Superior temporal gyrus (tissue), 1 donor: Measurements from ENCODE around the gene DNAJB9.
"Not testable (repeated sequence)": the region's sequence is repeated elsewhere in the genome, so short reads cannot be mapped to it uniquely, and the experiment has no call there.

Source experiments
- DNase-seq: peaks from one replicate; pipeline ENCODE4 v3.0.0-alpha.2; 2016; ENCODE audit errors: extremely low spot score

The DNAJB9 gene

GRCh38 chr7:108569381-108570145 is at the start of gene DNAJB9, which contains the start of gene THAP5:
Gene DNAJB9, plus strand, starts transcription at chr7:108569874. Its CDS starts 1,853 bp downstream, at chr7:108571727.
Gene THAP5, minus strand, starts transcription at chr7:108569706. Its CDS starts 137 bp downstream, at chr7:108569569.
- DNase-seq, result peak; percentile 100

GRCh38 chr7:108522780-108523179 is 46.9 kb upstream of the DNAJB9 start:
- no peak for DNase-seq

- peak; percentile 41 for DNase-seq
These were observed 44.2 kb upstream of the DNAJB9 start for GRCh38 chr7:108525327-108525984.

- peak; percentile 99 for DNase-seq
These were observed 43.5 kb upstream of the DNAJB9 start, which contains the start of gene PNPLA8 for GRCh38 chr7:108525985-108526767. Gene PNPLA8, minus strand, starts transcription at chr7:108526135. Its CDS starts 10,644 bp downstream, at chr7:108515491.

DNA sequence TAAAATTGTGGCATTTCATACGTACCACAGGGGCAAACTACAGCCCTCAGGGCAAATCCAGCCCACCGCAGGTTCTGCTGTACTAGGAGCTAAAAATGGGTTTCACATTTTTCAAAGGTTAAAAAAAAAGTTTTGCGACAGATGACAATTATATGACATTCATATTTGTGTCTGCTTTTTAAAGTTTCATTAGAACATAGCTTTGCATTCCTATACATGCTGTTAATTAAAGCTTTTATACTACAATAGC is 43.0 kb upstream of the DNAJB9 start:
- no peak for DNase-seq

DNA sequence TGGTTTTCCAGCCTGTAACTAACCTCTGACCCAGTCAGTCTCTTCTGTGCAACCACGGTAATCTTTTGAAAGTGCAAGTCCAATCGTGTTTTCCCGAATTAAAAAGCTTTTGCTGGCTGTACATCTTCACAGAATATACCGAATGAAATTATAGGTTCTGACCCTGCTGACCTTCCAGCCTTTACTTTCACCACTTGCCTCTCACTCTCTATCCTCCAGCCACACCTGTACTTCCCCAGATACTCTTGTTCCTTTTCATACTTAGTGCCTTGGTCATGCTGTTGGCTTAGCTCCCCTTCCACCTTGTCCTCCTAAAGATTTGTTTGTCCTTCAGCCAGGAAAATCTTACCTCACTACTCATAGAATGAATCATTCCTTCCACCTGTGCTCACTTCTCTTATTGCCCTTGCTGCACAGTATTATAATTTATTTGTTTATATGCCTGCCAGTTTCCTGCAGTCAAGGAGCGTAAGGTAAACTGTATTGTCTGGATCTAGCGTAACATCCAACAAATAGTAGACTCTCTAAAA is 41.4 kb upstream of the DNAJB9 start:
- no peak for DNase-seq

DNA sequence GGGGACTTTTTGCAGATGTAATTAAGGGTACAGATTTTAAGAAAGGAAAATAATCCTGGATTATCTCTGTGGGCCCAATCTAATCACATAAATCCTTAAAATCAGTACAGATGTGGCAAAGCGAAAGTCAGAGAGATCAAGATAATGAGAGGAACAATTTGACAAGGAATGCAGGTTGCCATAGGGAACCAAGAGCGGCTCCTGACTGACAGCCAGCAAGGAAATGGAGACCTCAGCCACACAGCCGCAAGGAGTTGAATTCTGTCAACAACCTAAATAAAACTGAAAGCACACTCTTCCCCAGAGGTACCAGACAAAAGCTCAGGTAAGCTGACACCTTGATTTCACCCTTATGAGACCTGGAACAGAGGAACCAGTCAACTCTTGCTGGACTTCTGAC is 40.3 kb upstream of the DNAJB9 start:
- DNase-seq, result no peak

GRCh38 chr7:108533712-108534111 is 36.0 kb upstream of the DNAJB9 start:
- no peak for DNase-seq

GRCh38 chr7:108535257-108535656 is 34.4 kb upstream of the DNAJB9 start:
- no peak for DNase-seq

GRCh38 chr7:108535744-108536143 is 33.9 kb upstream of the DNAJB9 start:
- no peak for DNase-seq

GRCh38 chr7:108537229-108537628 is 32.4 kb upstream of the DNAJB9 start:
- DNase-seq, result no peak

DNA sequence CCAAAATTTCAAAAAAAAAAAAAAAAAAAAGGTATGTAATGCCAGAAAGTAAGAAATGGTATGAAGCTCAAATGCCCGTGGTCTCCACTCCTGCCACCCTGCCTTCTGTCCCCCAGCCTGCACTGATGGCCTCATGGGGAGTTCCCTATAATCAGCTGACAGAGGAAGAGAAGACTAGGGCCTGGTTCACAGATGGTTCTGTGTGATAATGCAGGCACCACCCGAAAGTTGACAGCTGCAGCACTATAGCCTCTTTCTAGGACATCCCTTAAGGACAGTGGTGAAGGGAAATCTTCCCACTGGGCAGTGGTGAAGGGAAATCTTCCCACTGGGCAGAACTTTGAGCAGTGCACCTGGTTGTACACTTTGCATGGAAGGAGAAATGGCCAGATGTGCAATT is 31.4 kb upstream of the DNAJB9 start:
- DNase-seq, result not testable (repeated sequence)

- DNase-seq, result not testable (repeated sequence)
These were observed 31.0 kb upstream of the DNAJB9 start for GRCh38 chr7:108538685-108539084.

- no peak for DNase-seq
These were observed 28.2 kb upstream of the DNAJB9 start for GRCh38 chr7:108541478-108541877.

GRCh38 chr7:108548141-108548896 is 21.4 kb upstream of the DNAJB9 start:
- DNase-seq, result not testable (repeated sequence)

- DNase-seq, result not testable (repeated sequence)
These were observed 13.0 kb upstream of the DNAJB9 start for GRCh38 chr7:108556665-108557064.

DNA sequence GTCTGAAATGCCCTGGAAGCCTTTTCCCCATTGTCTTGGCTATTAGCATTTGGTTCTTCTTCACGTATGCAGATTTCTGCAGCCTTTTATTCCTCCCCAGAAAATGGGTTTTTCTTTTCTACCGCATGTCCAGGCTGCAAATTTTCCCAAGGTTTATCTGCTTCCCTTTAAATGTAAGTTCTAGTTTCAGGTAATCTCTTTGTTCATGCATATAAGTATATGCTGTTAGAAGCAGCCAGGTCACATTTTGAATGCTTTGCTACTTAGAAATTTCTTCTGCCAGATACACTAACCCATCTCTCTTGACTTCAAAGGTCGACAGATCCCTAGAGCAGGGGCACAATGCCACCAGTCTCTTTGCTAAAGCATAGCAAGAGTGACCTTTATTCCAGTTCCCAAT is 12.5 kb upstream of the DNAJB9 start:
- no peak for DNase-seq

DNA sequence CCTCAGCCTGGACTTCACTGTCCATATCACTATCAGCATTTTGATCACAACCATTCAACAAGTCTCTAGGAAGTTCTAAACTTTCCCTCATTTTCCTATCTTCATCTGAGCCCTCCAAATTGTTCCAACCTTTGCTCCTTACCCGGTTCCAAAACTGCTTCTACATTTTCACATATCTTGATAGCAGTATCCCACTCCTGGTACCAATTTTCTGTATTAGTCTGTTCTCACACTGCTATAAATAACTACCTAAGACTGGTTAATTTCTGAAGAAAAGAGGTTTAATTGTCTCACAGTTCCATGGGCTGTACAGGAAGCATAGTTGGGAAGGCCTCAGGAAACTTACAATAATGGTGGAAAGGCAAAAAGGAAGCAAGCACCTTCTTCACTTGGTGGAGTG is 12.1 kb upstream of the DNAJB9 start:
- no peak for DNase-seq

DNA sequence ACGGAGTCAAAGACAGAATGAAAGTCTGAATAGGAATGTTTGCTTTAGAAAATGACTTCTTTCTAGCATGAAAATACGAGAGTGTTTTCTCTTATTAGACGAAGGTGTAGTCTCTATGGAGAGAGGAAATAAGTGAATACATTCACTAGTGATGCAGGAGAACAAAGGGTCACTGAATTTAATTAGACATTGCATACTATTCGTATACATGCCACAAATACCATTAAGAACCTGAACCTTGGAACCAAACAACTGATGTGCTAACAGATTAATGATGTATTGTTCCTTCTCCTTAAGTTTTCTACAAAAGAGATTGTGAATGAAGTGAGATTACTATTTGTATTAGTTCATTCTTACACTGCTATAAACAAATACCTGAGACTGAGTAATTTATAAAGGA is 10.4 kb upstream of the DNAJB9 start:
- no peak for DNase-seq

DNA sequence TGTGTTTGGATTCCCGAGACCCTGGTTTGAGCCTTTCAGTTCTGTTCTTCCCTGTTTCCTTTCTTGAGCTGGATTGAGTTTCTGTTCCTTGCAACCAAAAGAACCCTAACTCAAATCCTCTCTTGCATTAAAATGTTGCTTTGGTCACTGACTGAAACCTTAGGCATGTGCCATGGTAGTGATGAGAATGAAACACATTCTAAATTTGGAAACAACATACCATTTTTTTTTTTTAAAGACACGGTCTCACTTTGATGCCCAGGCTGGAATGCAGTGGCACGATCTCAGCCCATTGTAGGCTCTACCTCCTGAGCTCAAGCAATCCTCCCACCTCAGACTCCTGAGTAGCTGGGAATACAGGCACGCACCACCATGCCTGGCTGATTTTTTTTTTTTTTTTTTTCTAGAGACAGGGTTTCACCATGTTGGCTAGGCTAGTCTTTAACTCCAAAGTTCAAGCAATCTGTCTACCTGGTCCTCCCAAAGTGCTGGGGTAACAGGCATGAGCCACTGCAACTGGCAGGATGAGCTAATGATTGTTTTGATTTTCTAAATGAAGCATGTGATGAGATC is 8.5 kb upstream of the DNAJB9 start:
- no peak for DNase-seq

DNA sequence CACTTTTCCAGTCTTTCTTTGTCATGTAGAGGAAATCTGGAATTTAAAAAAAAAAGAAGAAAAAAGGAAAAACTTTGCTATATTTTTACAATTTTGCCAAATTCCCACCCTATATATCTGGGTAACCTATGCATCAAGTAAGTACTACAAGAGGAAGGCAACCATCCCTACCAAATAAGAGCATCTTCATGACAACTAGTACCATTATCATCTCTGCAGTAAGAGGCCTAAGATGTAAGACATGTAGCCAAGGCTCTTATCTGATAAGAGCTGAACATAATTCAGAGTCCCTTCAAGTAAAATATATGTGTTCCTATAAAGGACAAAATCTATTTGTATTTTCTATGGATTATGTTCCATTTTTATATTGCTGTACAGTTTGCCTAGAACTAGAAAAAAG is 3.7 kb upstream of the DNAJB9 start:
- no peak for DNase-seq
